Endothelial cell (in vitro differentiated cells): ENCODE results near the gene RNF224. TPM values are rescaled to one million over a fixed set of nuclear protein-coding genes. Genes with fewer than 3 reads are reported as not detected.

Experiments
- DNase-seq: peaks from one replicate; pipeline ENCODE4 v3.0.0; 2021; ENCODE audit warnings: low spot score
- H3K27ac Mint-ChIP-seq: one replicate; pipeline ENCODE4 v1.8.0; 2021; ENCODE audit warnings: mixed read lengths, inconsistent platforms; ENCODE audit not compliant: unreplicated experiment
- H3K27me3 Mint-ChIP-seq: one replicate; pipeline ENCODE4 v1.8.0; 2021; ENCODE audit warnings: mild to moderate bottlenecking, moderate library complexity, mixed read lengths, inconsistent platforms; ENCODE audit not compliant: unreplicated experiment
- H3K36me3 Mint-ChIP-seq: one replicate; pipeline ENCODE4 v1.8.0; 2021; ENCODE audit warnings: mild to moderate bottlenecking, low read depth, mixed read lengths, inconsistent platforms; ENCODE audit not compliant: unreplicated experiment
- H3K4me1 Mint-ChIP-seq: one replicate; pipeline ENCODE4 v1.8.0; 2021; ENCODE audit warnings: mild to moderate bottlenecking, mixed read lengths, inconsistent platforms; ENCODE audit not compliant: unreplicated experiment
- H3K4me3 Mint-ChIP-seq: one replicate; pipeline ENCODE4 v1.8.0; 2021; ENCODE audit warnings: mild to moderate bottlenecking, mixed read lengths, inconsistent platforms; ENCODE audit not compliant: unreplicated experiment
- H3K9me3 Mint-ChIP-seq: one replicate; pipeline ENCODE4 v1.8.0; 2021; ENCODE audit warnings: mixed read lengths, inconsistent platforms; ENCODE audit not compliant: unreplicated experiment
- CTCF ChIP-seq: fragments of 200-600 bp; sonication (generic); IDR thresholded peaks from one replicate; pipeline ENCODE4 v1.5.0; 2021; ENCODE audit warnings: antibody characterized with exemption; ENCODE audit not compliant: unreplicated experiment
- total RNA-seq: library from RNA; stranded (reverse); fragmentation: NEBNext Ultra II Directional; extraction: Animal tissue kit (Norgen Biotek cat#: 25700); gene quantifications from one replicate; pipeline ENCODE4 v1.2.1, GENCODE V29; 2021; ENCODE audit not compliant: unreplicated experiment

RNF224 gene
- total RNA-seq, 1 donor from 2014 or later = not detected

- Mint-ChIP-seq H3K9me3 (no peaks in the 10 kb centered on the region), H3K4me1 (no peaks in the 10 kb centered on the region), H3K27ac (no peak overlapping the region), H3K36me3 (no peaks in the 10 kb centered on the region), H3K4me3 (no peak overlapping the region), H3K27me3 (peaks cover 8% of the 10 kb centered on the region)
- DNase-seq = no peak
- no peak for TF ChIP-seq CTCF
These were observed 6.8 kb upstream of the RNF224 start for GRCh38 chr9:137220317-137221094.

GRCh38 chr9:137221095-137221505 lies 6.2 kb upstream of the RNF224 start:
- no peaks in the 10 kb centered on the region for H3K4me1 Mint-ChIP-seq
- DNase-seq = no peak
- no peaks in the 10 kb centered on the region for H3K9me3 Mint-ChIP-seq
- H3K4me3 Mint-ChIP-seq = no peak overlapping the region
- H3K27me3 Mint-ChIP-seq = peaks cover 8% of the 10 kb centered on the region
- no peaks in the 10 kb centered on the region for H3K36me3 Mint-ChIP-seq
- no peak for TF ChIP-seq CTCF
- H3K27ac Mint-ChIP-seq = no peak overlapping the region

- TF ChIP-seq CTCF = no peak
- no peaks in the 10 kb centered on the region for H3K4me1 Mint-ChIP-seq
- no peak overlapping the region for H3K4me3 Mint-ChIP-seq
- H3K9me3 Mint-ChIP-seq = no peaks in the 10 kb centered on the region
- no peak for DNase-seq
- H3K27ac Mint-ChIP-seq = no peak overlapping the region
- H3K27me3 Mint-ChIP-seq = peaks cover 12% of the 10 kb centered on the region
- H3K36me3 Mint-ChIP-seq = no peaks in the 10 kb centered on the region
These were observed 5.7 kb upstream of the RNF224 start for GRCh38 chr9:137221506-137222111.

GRCh38 chr9:137222190-137223077 lies 4.9 kb upstream of the RNF224 start, which contains the start of gene RNF208:
Gene RNF208 (minus strand): TSS chr9:137222240. CDS start chr9:137221212, 1,028 bp downstream.
- peaks cover 11% of the 10 kb centered on the region for H3K27me3 Mint-ChIP-seq
- no peak for TF ChIP-seq CTCF
- no peaks in the 10 kb centered on the region for H3K9me3 Mint-ChIP-seq
- DNase-seq = no peak
- H3K4me1 Mint-ChIP-seq = no peaks in the 10 kb centered on the region
- H3K27ac Mint-ChIP-seq = no peak within 1 kb of the TSS
- H3K36me3 Mint-ChIP-seq = no peaks in the 10 kb centered on the region
- H3K4me3 Mint-ChIP-seq = peak within 1 kb of the TSS; percentile 82
